Stimulated activated CD4-positive, alpha-beta T cell treated with anti-CD3 and anti-CD28 coated beads, Interleukin-1b, Interleukin-23, amount 100 ng/mL, for 48 hours (primary cell): ENCODE measurements around the gene SLC16A2.
A peak's percentile ranks its signal among the peaks of the same experiment; 100 is the strongest.

ENCODE experiments used
- DNase-seq: peaks from one replicate; pipeline ENCODE4 v3.0.0-alpha.2; 2020

The SLC16A2 gene

DNA sequence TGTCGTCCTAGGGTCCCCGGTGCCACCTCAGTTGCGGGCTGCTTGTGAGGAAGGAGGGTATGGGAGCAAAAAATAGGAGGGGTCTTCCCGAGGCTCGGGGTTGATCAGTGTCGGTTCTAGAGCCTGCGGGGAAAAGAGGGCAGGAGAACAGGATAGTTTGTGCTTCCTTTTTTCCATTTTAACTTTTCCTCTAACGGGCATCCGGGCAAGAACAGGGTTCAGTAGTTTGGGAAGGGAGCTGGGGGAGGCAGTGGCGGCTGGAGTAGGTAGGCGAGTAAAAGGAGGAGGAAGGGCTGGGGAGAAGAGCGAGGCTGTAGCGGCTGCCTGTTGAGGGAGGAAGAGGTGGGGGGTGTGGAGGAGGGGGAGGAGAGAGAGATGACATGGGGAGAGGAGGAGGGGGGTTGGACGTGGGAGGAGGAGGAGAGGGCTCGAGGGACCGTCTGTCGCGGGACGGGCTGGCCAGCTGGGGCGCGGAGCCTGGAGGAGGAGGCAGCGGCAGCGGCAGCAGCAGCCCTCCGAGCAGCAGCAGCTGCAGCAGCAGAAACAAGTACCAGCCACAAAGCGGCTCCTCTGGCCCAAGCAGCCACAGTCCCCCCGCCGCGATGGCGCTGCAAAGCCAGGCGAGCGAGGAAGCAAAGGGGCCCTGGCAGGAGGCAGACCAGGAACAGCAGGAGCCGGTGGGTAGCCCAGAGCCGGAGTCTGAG lies at the start of gene SLC16A2:
Gene SLC16A2, plus strand, starts transcription at position 458 of the 704 bp plus-strand sequence. Its CDS starts 145 bp downstream, at position 603.
- DNase-seq: peak; percentile 27

DNA sequence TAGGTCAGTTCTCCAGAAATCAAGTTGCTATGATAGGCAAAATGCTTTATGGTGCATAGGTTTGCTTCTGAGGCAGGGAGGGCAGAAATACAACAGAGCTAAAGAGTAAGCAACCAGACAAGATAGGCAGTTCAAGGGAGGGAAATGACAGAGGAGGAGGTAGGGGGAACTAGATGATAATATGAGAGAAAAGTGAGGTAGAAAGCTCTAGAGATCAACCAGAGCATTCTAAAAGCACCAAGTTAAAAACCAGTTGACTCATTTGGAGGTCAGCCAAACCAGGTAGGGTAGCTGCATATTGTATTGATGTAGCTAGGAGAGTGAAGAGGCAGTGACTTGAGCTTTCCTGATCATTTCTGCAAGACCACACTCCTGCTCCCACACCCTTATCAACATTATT lies 49.0 kb upstream of the SLC16A2 start:
- no peak for DNase-seq

DNA sequence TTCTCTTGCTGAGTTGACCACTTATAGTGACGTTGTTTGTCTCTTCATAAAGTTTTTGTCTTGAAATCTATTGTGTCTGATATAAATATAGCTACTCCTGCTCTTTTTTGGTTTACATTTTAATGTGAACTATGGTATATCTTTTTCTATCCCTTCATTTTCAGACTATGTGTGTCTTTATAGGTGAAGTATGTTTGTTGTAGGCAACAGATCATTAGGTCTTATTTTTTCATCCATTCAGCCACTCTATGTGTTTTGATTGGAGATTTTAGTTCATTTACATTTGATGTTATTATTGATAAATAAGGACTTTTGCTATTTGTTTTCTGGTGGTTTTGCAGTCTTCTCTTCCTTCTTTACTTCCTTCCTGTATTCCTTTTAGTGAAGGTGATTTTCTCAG lies 44.0 kb upstream of the SLC16A2 start:
- DNase-seq: no peak

DNA sequence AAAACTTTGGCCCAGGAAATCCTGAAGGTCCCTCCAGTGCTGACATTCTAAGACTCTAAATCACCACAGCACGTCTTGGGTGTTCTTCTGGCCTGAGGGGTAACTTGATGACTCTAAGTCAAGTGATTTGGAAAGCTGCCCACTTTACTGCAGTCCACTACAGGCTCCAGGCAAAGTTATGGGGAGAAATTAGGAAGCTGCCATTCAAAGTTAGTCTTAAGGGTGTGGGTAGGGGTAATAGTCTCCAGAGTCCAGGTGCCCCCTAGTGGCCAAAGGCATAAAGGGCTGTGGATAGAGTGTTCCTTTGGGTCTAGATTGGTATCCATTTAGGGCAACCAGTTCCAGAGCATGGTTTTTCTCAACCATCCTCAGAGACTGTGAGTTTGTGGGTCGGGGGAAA lies 38.7 kb upstream of the SLC16A2 start:
- DNase-seq: peak; percentile 57

DNA sequence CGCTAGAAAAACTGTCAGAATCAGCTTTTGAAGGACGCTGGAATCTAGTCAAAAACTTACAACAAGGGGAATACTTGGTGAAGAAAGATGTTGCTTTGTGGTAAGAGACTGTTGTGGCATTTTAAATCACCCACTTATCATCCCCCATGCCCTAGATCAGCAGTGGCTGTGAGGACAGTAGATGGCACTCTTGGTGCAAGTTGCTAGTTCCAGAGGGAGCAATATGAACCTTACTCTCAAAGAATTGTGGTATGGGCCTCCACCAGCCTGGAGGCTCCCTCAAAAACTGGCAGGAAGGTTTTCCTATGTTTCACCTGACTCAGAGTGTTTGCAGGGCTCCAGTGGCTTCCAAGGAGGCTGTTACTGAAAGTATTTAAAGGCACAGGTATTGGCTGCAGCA lies 37.7 kb upstream of the SLC16A2 start:
- DNase-seq: peak; percentile 6

DNA sequence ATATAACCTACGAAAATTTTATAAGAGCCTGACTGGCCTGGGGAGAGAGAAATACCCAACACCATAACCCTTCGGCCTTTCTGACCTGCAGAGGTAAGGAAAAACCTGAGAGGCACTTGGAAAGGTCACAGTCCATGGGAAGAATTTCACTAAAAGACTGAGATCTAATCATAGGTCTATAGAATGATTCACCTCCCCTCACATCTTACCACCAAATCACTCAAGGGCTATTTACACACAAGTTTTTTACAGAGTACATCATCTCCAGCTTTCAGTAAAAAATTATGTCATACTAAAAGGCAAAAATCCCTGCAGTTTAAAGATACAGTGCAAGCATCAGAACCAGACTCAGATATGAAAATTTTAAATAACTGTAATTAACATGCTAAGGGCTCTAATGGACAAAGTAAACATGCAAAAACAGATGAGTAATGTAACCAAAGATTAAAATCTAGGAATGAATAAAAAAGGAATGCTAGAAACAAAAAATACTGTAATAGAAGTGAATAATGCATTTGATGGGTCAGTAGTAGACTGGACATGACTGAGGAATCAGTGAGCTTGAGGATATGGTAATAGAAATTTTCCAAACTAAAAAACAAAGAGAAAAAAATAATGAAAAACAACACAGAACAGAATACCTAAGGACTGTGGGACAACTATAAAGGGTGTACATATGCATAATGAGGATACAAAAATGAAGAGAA lies 32.1 kb upstream of the SLC16A2 start:
- DNase-seq: no peak

DNA sequence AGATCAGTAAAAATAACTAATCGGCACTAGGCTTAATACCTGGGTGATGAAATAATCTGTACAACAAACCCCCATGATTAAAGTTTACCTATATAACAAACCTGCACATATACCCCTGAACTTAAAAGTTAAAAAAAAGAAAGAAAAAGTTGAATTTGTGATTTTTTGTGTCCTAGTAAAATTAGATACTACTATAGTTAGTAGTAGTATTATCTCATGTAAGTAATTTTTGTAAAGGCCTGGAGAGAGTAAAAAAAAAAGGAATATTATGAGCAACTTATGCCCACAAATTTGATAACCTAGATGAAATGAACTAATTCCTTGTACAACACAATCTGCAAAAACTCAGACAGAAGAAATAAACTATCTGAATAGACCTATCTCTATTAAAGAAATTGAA lies 25.7 kb upstream of the SLC16A2 start:
- no peak for DNase-seq

DNA sequence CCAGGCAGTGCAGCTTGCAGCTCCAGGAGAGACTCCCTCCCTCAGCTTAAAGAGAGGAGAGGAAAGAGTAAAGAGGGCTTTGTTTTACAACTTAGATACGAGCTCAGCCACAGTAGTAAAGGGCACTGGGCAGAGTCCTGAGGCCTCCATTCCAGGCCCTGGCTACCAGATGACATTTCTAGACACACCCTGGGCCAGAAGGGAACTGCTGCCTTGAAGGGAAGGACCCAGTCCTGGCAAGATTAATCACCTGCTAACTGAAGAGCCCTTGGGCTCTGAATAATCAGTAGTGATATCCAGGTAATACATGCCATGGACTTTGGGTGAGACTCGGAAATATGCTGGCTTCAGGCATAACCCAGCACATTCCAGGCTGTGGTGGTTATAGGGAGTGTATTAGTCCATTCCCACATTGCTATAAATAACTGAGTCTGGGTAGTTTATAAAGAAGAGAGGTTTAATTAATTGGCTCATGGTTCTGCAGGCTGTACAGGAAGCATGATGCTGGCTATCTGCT lies 15.3 kb upstream of the SLC16A2 start:
- no peak for DNase-seq

DNA sequence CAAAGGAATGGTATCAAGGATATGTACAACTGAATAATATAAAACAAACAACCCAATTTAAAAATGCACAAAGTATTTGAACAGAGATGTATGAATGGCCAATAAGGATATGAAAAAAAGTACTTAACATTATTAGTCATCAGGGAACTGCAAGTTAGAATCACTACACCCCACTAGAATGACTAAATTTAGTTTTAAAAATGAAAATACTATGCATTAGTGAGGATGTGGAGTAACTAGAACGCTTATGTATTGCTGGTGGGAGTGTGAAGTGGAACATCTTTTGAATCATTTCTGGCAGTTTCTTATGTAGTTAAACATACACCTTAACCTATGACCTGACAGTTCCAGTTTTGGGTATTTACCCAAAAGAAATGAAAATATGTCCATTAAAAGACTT lies 13.0 kb upstream of the SLC16A2 start:
- no peak for DNase-seq

DNA sequence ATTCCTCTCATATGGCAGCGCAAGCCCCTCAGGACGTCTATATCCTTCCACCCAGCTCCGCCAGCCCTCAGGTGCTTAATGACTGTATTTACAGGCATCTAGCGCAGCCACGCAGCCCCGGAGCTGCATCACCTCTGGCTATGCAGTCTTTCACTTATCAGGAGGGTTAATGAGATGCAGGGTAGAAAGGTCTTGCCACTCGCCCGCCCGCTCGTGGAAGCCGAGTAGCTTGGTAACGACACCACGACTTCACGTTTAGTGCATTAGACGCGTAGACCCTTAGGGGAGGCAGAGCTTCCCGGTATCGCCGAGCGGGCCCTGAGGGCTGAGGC lies 1.5 kb upstream of the SLC16A2 start:
- DNase-seq: no peak

DNA sequence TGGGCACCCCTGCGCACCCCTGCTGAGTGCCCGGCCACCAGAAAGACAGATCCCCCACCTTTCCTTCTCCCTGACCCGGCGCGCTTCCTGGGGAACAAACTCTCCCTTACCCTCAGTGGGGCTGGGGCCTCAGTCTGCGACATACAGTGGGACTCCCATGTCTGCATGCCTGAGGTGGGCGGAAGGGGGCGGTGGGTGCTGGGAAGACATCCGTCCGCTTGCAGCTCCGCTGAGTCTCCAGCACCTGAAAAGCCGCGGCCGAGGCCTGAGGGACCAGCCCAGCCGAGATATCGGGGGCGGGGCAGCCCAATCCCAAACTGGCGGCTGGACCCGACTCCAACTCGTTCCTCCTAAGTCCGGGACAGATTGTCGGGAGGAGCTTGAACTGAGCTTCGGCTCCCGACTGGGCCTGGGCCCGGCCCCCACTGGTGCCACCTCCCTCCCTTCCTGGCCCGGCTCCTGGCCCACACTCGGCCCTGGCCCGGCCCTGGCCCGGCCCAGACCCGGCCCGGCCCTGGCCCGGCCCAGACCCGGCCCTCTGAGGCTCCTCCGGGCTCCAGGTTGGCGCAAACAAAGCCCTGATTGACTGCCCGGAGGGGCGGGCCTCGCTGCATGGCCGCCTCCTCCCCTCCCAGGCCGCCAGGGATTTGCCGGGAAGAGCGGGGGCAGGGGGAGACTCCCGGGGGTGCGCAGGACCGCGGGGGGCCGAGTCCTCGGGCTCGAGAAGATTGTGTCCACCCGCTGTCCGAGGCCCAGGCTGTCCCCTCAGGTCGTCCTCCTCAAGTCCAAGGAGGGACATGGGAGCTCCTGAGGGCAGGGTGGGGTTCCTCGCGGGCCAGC lies 877 bp upstream of the SLC16A2 start:
- no peak for DNase-seq

DNA sequence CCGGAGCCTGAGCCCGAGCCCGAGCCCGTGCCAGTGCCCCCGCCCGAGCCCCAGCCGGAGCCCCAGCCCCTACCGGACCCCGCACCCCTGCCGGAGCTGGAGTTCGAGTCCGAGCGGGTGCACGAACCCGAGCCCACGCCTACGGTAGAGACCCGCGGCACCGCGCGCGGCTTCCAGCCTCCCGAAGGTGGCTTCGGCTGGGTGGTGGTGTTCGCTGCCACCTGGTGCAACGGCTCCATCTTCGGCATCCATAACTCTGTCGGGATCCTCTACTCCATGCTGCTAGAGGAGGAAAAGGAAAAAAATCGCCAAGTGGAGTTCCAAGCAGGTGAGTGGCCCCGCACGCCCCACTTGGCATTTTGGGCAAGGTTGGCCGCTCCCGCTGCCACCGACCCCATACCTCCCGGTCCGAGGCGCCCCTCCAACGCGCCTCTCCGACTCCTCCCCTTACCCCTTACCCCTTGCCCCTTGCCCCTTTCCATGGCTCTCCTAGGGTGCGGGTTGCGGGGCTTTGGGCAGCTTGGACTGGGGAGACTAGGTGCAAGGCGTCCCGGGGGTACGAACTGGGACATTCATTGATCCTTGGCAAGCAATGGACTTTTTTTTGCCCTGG lies 553 bp downstream of the SLC16A2 start:
- DNase-seq: no peak

DNA sequence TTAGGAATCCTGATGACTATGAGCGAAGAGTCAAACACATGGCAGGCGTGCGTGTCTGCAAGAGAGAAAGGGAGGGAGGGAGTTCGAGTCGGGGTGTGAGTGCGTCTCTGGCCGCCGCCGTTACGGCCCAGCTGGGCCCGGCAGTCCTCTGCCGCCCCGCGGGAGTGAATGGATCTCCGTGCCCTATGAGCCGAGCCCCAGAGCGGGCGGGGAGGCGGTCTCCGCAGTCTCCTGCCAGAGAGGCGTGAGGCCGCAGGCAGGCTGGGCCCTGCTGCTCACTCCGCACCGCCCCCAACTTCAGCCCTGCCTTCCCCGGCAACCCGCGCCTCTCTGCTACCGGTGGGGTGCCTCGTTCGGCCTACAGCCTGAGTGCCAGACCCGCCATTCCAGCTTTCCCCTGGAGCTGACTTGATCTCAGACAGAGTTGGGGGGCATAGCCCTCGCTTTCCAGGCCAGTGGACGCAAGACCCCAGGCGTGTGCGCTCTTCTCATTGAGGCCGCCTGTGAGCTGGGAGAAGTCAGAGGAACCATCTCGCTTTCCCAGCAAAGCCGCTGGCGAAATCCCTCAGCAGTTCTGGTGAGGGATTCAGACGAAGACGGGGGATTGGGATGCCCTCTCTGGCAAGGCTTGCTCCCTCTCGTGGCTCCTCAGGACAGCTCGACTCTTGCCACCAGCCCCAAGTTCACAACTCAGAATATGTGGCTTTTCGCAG lies 1.4 kb downstream of the SLC16A2 start:
- no peak for DNase-seq

DNA sequence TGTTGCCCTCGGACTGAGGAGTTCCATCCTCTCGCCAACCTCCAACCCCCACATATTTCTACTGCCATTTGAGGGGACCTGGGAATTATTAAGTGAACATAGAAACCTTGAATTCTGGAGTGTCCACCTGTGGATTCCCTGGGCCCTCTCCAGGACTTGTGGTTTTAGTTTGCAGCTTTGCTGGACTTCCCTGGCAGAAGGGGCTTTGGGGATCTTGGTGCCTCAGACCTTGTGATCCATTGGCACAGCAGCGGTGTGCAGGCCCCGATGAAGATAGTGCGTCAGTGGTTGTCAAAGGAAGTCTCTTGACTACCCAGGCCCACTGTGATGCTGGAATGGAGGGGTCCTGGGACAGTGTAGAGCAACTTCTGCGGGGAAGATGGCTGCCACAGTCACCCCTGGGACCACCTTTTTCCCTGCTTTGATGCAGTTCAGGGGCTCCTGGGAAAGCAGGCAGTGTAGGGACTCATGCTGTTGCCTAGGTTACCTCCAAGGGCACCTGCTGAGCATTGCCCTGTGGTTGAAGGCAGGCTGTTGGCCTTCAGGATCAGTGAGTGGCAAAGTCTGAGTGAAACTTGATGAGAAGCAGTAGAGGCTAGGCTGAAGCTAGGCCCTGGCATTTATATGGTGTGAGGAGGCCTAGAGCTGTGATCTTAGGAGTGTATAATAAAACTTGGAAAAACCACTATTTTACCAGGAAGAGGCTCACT lies 2.2 kb downstream of the SLC16A2 start:
- DNase-seq: no peak

DNA sequence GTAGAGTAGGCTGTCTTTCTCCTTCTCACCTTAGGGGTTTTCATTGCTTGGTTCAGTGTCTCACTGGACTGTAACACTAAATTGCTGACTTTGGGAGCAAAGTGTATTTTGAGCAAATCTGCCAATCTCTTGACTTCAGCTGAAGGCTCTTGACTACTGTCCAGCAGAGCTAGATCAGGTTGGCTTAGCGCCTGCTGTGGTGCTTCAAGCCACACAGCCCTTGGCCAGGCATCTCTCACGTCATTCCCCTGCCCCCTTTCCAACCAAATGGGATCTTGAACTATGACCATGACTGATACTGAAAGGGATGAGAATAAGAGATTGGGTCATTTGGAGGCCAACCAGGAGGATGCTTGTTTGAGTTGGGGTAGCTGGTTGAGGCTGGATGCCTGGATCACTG lies 4.8 kb downstream of the SLC16A2 start:
- DNase-seq: no peak

DNA sequence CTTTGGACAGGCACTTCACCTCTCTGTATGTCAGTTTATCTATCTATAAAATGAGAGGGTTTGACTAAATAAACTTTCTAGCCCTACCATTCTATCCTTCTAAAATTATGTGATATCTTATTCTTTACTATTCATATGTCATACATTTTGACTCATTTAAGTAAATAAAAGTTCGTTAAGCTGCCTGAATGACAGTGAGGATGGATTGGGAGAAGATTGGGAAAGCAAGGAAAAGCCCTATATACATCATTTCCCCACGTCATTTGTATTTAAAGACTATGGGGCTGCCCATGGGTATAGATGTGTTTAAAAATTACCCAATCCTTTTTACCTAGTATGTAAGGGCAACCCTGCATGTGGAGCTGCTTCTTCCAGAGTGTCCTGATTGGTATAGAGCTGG lies 5.3 kb downstream of the SLC16A2 start:
- DNase-seq: no peak

DNA sequence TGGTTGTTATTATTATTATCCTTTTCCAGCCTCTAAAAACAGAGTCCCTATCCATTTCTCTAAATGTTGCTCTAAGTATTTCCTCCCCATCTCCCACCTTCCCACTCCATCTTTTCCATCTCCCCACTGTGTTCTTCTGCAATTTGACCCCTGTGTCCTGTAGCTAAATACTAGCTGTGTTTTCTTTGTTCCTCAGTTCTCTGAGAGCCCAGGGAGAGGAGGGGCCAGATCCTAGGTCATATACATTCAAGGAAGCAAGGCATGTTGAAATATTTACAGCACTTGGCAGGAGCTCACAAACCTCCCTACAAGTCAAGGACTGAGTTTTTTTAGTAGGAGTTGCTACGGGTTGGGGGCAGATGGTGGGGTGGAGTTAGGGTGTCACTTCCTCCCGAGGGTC lies 10.5 kb downstream of the SLC16A2 start:
- no peak for DNase-seq

DNA sequence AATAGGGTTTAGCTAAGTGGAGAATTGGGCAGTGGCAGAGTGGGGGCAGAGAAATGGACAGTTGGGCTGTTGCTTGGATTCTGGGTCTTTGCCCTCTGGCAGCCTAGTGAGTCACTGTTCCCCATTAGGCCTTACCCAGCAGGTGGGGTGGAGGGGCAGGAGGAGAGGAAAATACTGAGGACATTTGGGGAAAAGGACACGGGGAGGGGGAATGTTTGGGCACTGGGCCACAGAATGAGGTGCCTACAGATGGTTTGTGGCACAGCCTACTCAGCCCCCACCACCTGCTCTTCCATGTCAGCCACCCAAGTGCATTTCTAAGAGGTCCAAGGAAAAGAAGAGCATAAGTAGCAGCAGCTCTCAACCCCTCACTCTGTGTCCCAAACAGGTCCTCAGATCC lies 13.0 kb downstream of the SLC16A2 start:
- no peak for DNase-seq

DNA sequence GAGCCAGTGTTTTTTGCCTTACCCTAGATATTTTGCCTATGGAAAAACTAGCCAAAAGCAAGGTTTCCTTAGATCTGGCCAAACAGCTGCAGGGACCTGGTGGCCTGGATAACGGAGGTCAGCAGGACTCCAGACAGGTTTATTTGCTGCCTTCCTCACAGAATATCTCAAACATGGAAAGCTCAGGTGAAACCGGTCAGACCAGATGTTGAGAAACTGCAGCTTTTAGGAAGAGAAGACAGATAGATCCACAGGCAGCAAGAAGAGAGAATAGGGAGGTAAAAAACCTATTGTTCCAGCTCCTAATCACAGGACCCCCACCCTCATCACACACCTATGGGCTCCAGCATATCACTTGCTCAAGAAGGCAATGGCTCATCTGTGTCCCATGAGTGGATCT lies 16.2 kb downstream of the SLC16A2 start:
- DNase-seq: no peak

DNA sequence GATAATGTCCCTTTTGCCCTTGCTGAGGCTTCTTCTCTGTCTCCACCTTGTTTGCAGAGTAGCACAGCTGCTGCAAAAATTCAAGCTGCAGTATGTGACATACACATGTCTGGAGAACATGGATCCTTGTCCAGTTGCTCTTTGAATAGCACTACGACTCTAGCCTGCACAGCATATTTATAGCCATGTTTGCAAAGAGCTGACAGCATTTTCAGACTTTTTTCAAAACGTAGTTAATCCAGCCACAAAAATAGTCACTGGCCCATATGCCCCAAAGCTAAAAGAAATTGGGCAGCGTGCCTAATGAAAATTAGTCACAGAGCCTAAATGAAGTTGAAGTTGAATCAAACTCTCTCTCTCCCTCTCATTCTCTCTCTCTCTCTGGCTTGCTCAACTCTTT lies 17.5 kb downstream of the SLC16A2 start:
- DNase-seq: no peak

DNA sequence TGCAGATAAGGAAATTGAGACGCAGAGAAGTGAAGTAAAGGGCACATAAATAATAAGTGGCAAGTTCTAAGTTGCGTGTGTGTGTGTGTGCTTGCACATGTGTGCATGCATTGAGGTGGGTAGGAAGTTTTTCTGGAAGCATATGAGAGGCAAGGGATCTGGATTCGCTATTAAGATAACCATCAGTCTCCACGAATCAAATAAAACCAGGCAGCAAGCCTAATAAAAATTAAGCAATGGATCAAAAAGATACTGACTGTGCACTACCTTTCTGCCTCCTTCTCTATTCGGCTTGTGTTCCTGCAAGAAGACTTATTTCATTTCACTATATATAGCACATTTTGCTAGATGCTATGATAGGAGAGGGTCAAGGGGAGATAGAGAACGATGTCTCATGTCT lies 23.8 kb downstream of the SLC16A2 start:
- no peak for DNase-seq

DNA sequence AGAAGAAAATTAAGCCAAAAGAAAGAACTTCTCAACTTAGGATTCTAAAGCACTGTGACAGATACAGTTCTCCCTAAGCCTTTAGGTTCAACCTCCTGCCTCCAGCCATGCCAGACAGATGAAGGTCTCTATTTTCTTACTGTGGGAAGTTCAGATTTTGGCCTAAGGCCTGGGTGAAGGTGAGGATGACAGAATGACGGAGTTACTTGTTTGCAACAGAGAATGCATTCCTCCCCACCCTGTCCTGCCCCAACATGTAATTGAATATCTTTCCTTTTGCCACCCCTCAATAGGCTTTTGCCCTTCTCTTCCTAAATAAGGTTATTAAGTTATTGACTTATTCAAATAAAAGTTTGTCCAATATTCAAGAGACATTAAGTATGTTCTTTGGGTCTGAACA lies 25.6 kb downstream of the SLC16A2 start:
- DNase-seq: no peak
